ENCODE data around the gene ACADVL.

GRCh38 chr17:7177191-7177953 is 42.4 kb upstream of the ACADVL start:
- TF ChIP-seq, protein P1, sequence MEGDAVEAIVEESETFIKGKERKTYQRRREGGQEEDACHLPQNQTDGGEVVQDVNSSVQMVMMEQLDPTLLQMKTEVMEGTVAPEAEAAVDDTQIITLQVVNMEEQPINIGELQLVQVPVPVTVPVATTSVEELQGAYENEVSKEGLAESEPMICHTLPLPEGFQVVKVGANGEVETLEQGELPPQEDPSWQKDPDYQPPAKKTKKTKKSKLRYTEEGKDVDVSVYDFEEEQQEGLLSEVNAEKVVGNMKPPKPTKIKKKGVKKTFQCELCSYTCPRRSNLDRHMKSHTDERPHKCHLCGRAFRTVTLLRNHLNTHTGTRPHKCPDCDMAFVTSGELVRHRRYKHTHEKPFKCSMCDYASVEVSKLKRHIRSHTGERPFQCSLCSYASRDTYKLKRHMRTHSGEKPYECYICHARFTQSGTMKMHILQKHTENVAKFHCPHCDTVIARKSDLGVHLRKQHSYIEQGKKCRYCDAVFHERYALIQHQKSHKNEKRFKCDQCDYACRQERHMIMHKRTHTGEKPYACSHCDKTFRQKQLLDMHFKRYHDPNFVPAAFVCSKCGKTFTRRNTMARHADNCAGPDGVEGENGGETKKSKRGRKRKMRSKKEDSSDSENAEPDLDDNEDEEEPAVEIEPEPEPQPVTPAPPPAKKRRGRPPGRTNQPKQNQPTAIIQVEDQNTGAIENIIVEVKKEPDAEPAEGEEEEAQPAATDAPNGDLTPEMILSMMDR (IDR thresholded peaks at IDR 0.05): peak; percentile 83
- peak; percentile 32 for TF ChIP-seq EZH2 (IDR thresholded peaks at IDR 0.05)
- no peak for TF ChIP-seq EZH2phosphoT487 (IDR thresholded peaks at IDR 0.05)
